ENCODE results near the gene GKN2. TPM values are rescaled to one million over a fixed set of nuclear protein-coding genes. Genes with fewer than 3 reads are reported as not detected.

GKN2 gene
- total and polyA plus RNA-seq, 4 donors, result 9.1 TPM; not detected in 3

Other genes with a start within 250 kb of the GKN2 start
- 1 to 10 TPM; 6.4 to 7.0 TPM for gene ARHGAP25, start 218.1 kb downstream of the GKN2 start, total RNA-seq
- 1 to 10 TPM; 3.5 to 4.2 TPM for gene ARHGAP25, start 218.1 kb downstream of the GKN2 start, polyA plus RNA-seq
- gene BMP10, start 81.5 kb downstream of the GKN2 start, total RNA-seq, result 1 to 10 TPM; 8.0 to 9.5 TPM
- gene BMP10, start 81.5 kb downstream of the GKN2 start, polyA plus RNA-seq, result 1 to 10 TPM in 1 of 2 donors, under 1 TPM in 1; 0.39 to 10.0 TPM
- gene GKN1, start 21.7 kb upstream of the GKN2 start, total RNA-seq, result not detected
- gene GKN1, start 21.7 kb upstream of the GKN2 start, polyA plus RNA-seq, result not detected
- gene ANTXR1, start 60.3 kb upstream of the GKN2 start, total RNA-seq, result 1 to 10 TPM; 1.9 to 3.6 TPM
- 1 to 10 TPM in 1 of 2 donors, under 1 TPM in 1; 0.60 to 1.7 TPM for gene ANTXR1, start 60.3 kb upstream of the GKN2 start, polyA plus RNA-seq